Left renal pelvis (tissue), 4 donors: ENCODE results near the gene IPPK. TPM values are rescaled to one million over a fixed set of nuclear protein-coding genes. Genes with fewer than 3 reads are reported as not detected.
"Not testable (repeated sequence)": the region's sequence is repeated elsewhere in the genome, so short reads cannot be mapped to it uniquely, and the experiment has no call there.

Experiments
- DNase-seq, 4 donors: peaks; one replicate each; pipeline ENCODE4 v3.0.0-alpha.2; 2013; ENCODE audit warnings: low read depth in 4 of 4, low spot score in 3 of 4
- polyA plus RNA-seq, 4 donors: library from polyadenylated mRNA; unstranded; fragments of 120-200 nt; gene quantifications; one replicate each; pipeline ENCODE4 v1.2.1, GENCODE V29; 2013; ENCODE audit not compliant: insufficient read length in 4 of 4

Gene IPPK
- polyA plus RNA-seq, 4 donors = 9.2 to 12.9 (median 10.7) TPM

GRCh38 chr9:92601451-92601850 lies 68.5 kb downstream of the IPPK start:
- no peak for DNase-seq

DNA sequence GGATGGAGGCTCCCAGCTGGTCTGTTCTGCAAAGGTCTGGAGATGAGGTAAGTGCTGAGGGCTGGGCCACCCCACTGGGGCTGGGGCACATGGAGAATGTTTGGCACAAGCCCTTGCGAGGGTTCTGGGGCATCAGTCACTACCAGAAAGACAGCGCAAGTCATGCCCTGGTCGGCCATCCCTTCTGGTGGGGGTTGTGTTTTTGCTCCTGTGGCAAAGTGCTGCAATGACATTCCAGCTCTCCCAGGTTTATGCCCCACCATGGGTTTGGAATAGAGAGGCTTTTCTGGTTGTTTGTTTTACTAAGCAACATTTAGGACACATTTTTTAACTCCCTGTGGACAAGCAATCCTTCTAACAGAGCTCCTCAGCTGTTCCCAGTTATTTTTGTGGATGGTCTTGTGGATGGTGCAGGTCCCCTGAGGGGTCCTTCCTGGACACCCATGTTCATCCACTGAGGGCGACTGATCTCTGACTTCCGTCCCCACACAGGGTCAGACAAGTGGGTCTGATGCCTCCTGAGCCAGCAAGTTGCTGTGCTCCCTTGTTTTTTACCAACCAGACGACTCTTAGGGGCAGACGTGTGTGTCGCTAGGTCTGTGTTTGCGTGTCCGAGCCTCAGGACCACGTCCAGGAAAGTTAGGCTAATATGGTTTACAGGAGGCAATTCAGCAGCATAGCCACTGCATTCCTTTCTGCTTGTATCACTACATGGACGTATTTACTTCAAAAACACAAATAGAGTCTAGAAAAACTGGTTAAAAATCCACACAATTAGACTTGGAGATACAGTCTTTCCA lies 69.3 kb downstream of the IPPK start:
- no peak for DNase-seq

DNA sequence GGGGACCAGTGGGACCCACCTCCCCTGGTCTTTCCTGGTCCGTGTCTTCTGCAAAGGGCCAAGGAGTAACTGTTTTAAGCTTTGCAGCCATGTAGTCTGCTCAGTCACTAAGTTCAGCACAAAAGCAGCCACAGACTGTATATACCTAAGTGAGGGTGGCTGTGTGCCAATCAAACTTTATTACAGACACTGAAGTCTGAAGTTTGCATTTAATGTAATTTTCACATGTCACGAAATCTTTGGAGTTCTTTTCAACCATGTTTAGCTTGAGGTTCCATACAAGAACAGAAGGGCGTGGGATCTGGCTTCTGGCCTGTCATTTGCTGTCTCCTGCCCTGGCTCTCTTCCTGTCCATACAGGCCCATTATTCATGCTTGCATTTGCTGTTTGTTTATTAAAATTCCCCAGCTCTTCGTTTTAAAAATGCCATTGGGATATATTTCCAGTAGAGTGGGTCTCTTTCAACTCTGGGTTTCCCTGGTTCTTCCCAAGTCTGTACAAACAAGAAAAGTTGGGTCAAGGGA lies 69.9 kb downstream of the IPPK start:
- no peak for DNase-seq

- no peak for DNase-seq
Observed at GRCh38 chr9:92598382-92598781, 71.5 kb downstream of the IPPK start.

DNA sequence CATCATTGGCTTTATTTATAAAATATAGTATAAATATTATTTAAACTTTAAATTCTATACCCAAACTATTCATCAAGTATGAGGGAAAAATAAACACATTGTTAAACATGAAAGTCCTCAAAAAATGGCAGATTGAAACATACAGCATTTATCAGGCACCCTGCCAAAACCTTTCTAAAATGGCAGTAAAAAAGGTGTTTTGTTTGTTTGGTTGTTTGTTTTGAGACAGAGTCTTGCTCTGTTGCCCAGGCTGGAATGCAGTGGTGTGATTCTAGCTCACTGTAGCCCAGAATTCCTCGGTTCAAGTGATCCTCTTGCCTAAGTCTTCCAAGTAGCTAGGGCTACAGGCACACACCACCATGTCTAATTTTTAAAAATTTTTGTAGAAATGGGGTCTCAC lies 74.0 kb downstream of the IPPK start:
- no peak for DNase-seq

DNA sequence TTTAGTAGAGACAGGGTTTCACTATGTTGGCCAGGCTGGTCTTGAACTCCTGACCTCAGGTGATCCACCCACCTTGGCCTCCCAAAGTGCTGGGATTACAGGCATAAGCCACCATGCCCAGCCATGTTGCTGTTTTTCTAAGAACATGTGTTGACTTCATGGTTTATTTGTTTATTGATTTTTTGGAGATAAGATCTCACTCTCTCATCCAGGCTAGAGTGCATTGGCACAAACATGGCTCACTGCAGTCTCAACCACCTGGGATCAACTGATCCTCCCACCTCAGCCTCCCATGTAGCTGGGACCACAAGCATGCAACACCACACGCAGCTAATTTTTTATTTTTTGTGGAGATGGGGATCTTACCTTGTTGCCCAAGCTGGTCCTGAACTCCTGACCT lies 74.9 kb downstream of the IPPK start:
- not testable (repeated sequence) for DNase-seq

DNA sequence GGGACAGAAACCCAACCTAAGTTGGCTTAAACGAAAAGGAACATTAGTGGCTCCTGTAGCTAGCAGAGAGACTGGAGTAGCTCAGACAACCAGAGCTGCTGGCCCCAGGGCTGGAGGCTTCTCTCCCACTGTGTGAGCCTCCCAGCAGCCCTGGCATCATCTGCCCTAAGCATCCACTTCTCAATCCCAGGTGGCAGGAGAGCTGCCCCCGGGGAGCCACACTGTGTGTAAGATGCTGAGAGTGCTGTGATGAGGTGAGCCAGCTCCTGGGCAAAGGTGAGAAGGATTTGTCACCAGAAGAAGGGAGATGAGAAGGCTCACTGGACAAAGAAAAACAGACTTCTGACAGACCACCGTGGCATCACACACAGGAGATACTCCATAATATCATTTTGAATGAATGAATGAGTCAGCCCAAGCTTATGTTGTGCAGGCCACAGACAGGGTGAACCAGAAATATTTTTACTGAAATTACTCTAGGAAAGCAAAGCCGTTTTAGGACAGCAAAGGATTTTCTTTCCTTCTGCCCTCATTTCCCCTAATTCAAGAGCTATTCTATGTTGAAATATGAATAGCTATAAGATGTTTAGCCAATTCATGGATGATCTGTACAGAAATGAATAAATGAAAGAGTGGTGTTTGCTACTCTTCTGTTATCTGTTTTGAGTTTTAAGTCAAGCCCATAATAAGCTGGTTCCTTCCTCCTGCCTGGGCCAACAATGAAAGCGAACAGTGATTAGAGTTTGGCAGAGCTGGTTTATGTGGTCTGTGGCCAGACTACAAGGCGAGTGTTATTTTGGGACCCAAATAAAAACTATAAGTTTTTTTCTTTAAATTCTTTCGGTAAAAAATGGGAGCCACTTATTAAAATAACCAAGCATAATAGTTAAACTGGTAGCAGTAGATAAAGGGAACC lies 76.7 kb downstream of the IPPK start:
- DNase-seq = no peak

- no peak for DNase-seq
Observed at GRCh38 chr9:92592537-92592936, 77.4 kb downstream of the IPPK start.

DNA sequence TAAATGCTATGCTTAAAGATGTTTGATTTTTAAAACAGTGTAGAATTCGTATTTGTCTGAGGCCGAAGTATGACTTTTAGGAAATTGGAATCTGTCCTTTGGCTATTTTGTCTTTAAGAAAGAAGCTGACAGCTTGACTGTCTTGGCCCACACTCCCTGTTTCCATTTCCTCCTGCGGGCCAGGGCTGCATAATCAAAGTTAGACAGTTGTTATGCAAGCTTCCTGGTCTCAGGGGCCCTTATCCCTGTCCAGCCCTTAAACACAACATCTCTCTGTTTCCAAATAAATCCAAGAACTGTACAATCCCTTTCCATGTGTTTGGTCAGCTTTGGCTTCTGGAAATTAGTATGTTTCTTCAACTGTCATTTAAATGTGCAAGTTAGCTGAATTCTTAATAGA lies 79.6 kb downstream of the IPPK start:
- peak in 2 of 4 donors; percentile 34 to 50 for DNase-seq

DNA sequence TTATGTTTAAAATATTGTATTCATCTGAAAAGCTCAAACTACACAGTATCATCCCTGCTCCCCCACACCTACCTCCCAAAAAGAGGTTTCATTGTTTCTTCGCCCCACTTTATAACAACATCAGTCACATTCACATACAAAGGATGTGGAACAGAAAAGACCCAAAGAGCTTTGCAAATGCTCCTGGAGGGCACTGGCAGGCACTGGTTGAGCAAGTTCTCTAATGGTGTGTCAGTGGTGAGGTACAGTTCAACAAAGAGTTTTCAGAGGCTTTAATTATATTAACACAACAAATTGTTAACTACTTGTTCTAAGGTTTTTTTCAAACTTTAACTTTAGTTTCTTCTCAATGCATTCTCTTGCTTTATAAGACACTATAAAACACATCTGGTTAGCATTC lies 80.0 kb downstream of the IPPK start:
- DNase-seq = no peak

- DNase-seq = no peak
Observed at GRCh38 chr9:92576175-92576574, 93.8 kb downstream of the IPPK start.

DNA sequence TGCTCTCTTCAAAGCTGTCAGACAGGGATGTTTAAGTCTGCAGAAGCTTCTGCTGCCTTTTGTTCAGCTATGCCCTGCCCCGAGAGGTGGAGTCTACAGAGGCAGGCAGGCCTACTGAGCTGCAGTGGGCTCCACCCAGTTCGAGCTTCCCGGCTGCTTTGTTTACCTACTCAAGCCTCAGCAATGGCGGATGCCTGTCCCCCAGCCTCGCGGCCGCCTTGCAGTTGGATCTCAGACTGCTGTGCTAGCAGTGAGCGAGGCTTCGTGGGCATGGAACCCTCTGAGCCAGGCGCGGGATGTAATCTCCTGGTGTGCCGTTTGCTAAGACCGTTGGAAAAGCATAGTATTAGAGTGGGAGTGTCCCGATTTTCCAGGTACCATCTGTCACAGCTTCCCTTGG lies 96.3 kb downstream of the IPPK start:
- not testable (repeated sequence) for DNase-seq

DNA sequence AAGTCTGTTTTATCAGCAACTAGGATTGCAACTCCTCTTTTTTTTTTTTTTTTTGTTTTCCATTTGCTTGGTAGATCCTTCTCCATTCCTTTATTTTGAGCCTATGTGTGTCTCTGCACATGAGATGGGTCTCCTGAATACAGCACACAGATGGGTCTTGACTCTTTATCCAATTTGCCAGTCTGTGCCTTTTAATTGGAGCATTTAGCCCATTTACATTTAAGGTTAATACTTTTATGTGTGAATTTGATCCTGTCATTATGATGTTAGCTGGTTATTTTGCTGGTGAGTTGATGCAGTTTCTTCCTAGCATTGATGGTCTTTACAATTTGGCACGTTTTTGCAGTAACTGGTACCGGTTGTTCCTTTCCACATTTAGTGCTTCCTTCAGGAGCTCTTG lies 98.1 kb downstream of the IPPK start:
- DNase-seq = not testable (repeated sequence)

- no peak for DNase-seq
Observed at GRCh38 chr9:92564982-92565381, 104.9 kb downstream of the IPPK start.

DNA sequence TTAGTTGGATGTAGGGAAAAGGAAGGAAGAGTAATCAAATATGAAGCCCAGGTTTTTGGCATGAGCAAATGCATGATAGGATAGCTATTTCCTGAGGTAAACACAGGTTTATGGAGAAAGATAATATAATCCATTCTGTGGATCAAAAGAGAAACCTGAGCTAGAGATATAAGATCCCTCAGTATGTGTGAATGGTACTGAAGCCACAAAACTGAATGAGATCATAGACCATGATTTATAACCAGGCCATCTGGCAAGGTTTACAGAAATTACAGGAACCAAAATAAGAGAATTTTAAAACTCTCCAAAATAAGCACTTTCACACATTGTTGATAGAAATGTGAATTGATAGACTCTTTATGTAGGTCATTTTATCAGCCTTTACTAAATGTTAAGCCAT lies 105.4 kb downstream of the IPPK start:
- no peak for DNase-seq

Other genes with a start within 250 kb of the IPPK start
- 10 to 100 TPM in 1 of 4 donors, 1 to 10 TPM in 2, under 1 TPM in 1; 0.66 to 86.5 (median 6.9) TPM for gene OMD, start 245.7 kb downstream of the IPPK start, polyA plus RNA-seq
- 100 to 1,000 TPM in 1 of 4 donors, 10 to 100 TPM in 2, 1 to 10 TPM in 1; 8.3 to 256 (median 31.6) TPM for gene ASPN, start 187.6 kb downstream of the IPPK start, polyA plus RNA-seq
- 100 to 1,000 TPM in 1 of 4 donors, 10 to 100 TPM in 3; 12.6 to 103 (median 19.2) TPM for gene ECM2, start 134.1 kb downstream of the IPPK start, polyA plus RNA-seq
- gene BICD2, start 94.7 kb upstream of the IPPK start, polyA plus RNA-seq = 10 to 100 TPM; 28.8 to 32.6 (median 31.3) TPM
- gene ZNF484, start 207.9 kb upstream of the IPPK start, polyA plus RNA-seq = 10 to 100 TPM in 2 of 4 donors, 1 to 10 TPM in 2; 8.3 to 11.3 (median 9.8) TPM